Activated CD4-positive, alpha-beta T cell treated with anti-CD3 and anti-CD28 coated beads, Interleukin-2, amount 50 U/mL, for 24 hours (primary cell): ENCODE results near the gene KIF1B.
"Not testable (repeated sequence)": the region's sequence is repeated elsewhere in the genome, so short reads cannot be mapped to it uniquely, and the experiment has no call there.

Experiments used
- DNase-seq, 2 donors: peaks; one replicate each; pipeline ENCODE4 v3.0.0-alpha.2; 2020; ENCODE audit warnings: low read depth in 1 of 2, low spot score in 1 of 2

The KIF1B gene

GRCh38 chr1:10425826-10426534 lies 215.6 kb downstream of the KIF1B start:
- DNase-seq = not testable (repeated sequence)

GRCh38 chr1:10426535-10426848 lies 216.1 kb downstream of the KIF1B start:
- DNase-seq = not testable (repeated sequence)

- DNase-seq = no peak
Observed at GRCh38 chr1:10428984-10429383, 218.6 kb downstream of the KIF1B start.

- DNase-seq = peak in 1 of 2 donors; percentile 1
Observed at GRCh38 chr1:10429868-10430215, 219.5 kb downstream of the KIF1B start.

- DNase-seq = peak; percentile 86 to 88
Observed at GRCh38 chr1:10430216-10431069, 220.1 kb downstream of the KIF1B start, which contains the start of gene CENPS. CENPS (plus strand) TSS chr1:10430433; CDS start chr1:10430518, 85 bp downstream.
